Natural killer cell treated with Interleukin-12 subunit alpha and Interleukin-12 subunit beta and Interleukin-15 and Interleukin-18, amount 100 ng/mL, for 72 hours (primary cell): Measurements from ENCODE around the gene CITED2. TPM values are rescaled to one million over a fixed set of nuclear protein-coding genes. Genes with fewer than 3 reads are reported as not detected.
"Not testable (repeated sequence)": the region's sequence is repeated elsewhere in the genome, so short reads cannot be mapped to it uniquely, and the experiment has no call there.

Source experiments
- ATAC-seq, 2 donors: fragments of 150-1000 bp; cut with Tn5 transposase in 1 of 2; sonication (Bioruptor Pico), chemical (Tn5 transposase) in 1 of 2; 2 replicates each; pipeline ENCODE4 v1.10.0; 2021
- DNase-seq: peaks from one replicate; pipeline ENCODE4 v3.0.0; 2022; ENCODE audit warnings: low spot score
- H3K27ac Mint-ChIP-seq, 2 donors: 1 replicate in 1 of 2; 2 replicates in 1 of 2; pipeline ENCODE4 v1.8.0; 2022; ENCODE audit warnings: mixed read lengths in 2 of 2, mild to moderate bottlenecking in 1 of 2, moderate library complexity in 1 of 2
- H3K27me3 Mint-ChIP-seq, 2 donors: 1 replicate in 1 of 2; 2 replicates in 1 of 2; pipeline ENCODE4 v1.8.0; 2022; ENCODE audit warnings: mixed read lengths in 2 of 2
- H3K36me3 Mint-ChIP-seq: one replicate; pipeline ENCODE4 v1.8.0; 2022; ENCODE audit warnings: mixed read lengths
- H3K4me1 Mint-ChIP-seq, 2 donors: 1 replicate in 1 of 2; 2 replicates in 1 of 2; pipeline ENCODE4 v1.8.0; 2022; ENCODE audit warnings: low read depth in 2 of 2, mixed read lengths in 2 of 2, mild to moderate bottlenecking in 1 of 2
- H3K4me3 Mint-ChIP-seq: one replicate; pipeline ENCODE4 v1.8.0; 2022; ENCODE audit warnings: mixed read lengths
- H3K9me3 Mint-ChIP-seq: 2 replicates; pipeline ENCODE4 v1.8.0; 2022; ENCODE audit warnings: mixed read lengths
- total RNA-seq, 2 donors: library from RNA; stranded (reverse); gene quantifications; one replicate each; pipeline ENCODE4 v1.2.3, GENCODE V29; 2022

CITED2 gene, protein sequence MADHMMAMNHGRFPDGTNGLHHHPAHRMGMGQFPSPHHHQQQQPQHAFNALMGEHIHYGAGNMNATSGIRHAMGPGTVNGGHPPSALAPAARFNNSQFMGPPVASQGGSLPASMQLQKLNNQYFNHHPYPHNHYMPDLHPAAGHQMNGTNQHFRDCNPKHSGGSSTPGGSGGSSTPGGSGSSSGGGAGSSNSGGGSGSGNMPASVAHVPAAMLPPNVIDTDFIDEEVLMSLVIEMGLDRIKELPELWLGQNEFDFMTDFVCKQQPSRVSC
- 10 to 100 TPM; 39.0 to 53.5 TPM for total RNA-seq

- peak within 1 kb of the TSS; percentile 99 for H3K4me3 Mint-ChIP-seq
- H3K36me3 Mint-ChIP-seq: peaks cover 7% of the 10 kb centered on the region
- peaks cover 59 to 65% of the 10 kb centered on the region in 2 donors for H3K4me1 Mint-ChIP-seq
- peak; percentile 84 to 88 for ATAC-seq
- DNase-seq: peak; percentile 94
- H3K9me3 Mint-ChIP-seq: no peaks in the 10 kb centered on the region
- peak within 1 kb of the TSS; percentile 94 to 98 for H3K27ac Mint-ChIP-seq
- H3K27me3 Mint-ChIP-seq: no peaks in the 10 kb centered on the region
Observed at GRCh38 chr6:139374357-139375225, at the start of gene CITED2. TSS of gene CITED2 (minus strand) at chr6:139374648. CDS start at chr6:139373944, 704 bp downstream.

DNA sequence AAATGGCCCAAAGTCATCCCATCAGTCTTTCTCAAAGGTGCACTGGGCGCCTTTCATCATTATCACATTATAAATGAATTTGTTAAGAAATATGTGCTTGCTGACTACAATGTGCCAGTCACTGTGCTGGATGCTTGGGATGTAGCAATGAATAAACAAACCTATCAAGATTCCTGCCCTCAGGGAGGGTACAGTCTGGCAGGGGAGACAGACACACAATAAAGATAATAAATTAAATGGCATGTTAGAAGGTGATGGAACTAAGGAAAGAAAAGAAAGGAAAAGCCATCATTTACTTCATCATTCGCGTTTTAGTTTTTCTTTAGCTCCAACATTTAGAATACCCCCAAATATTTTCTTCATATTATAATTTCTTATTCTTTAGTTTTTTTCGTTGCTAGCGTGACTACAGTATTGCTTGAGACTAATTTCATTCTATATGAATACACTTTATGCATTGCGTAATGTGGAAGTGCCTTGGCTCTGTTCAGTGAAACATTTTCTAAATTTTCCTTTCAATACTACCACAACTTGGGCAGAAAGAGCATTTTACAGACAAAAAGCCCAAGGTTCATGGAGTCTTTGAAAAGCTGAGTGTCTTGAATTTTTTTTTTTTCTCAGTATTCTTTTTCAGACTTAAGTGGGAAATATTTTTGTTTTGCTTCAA, 48.7 kb upstream of the CITED2 start:
- H3K27me3 Mint-ChIP-seq: peaks cover 17 to 18% of the 10 kb centered on the region in 2 donors
- no peaks in the 10 kb centered on the region for H3K9me3 Mint-ChIP-seq
- H3K4me3 Mint-ChIP-seq: no peak overlapping the region
- no peak for ATAC-seq
- no peaks in the 10 kb centered on the region for H3K4me1 Mint-ChIP-seq
- H3K27ac Mint-ChIP-seq: no peak overlapping the region
- no peaks in the 10 kb centered on the region for H3K36me3 Mint-ChIP-seq
- no peak for DNase-seq

- no peak overlapping the region for H3K4me3 Mint-ChIP-seq
- no peaks in the 10 kb centered on the region for H3K36me3 Mint-ChIP-seq
- DNase-seq (no peak), ATAC-seq (no peak)
- no peaks in the 10 kb centered on the region for H3K9me3 Mint-ChIP-seq
- H3K27ac Mint-ChIP-seq: no peak overlapping the region
- H3K27me3 Mint-ChIP-seq: peaks cover 18% of the 10 kb centered on the region in 2 donors
- no peaks in the 10 kb centered on the region for H3K4me1 Mint-ChIP-seq
Observed at GRCh38 chr6:139422105-139423036, 47.9 kb upstream of the CITED2 start.

GRCh38 chr6:139418481-139419132, 44.2 kb upstream of the CITED2 start:
- no peaks in the 10 kb centered on the region for H3K4me1 Mint-ChIP-seq
- no peak for ATAC-seq
- DNase-seq: no peak
- H3K4me3 Mint-ChIP-seq: no peak overlapping the region
- peaks cover 11 to 24% of the 10 kb centered on the region in 2 donors for H3K27me3 Mint-ChIP-seq
- no peaks in the 10 kb centered on the region for H3K36me3 Mint-ChIP-seq
- no peak overlapping the region for H3K27ac Mint-ChIP-seq
- H3K9me3 Mint-ChIP-seq: no peaks in the 10 kb centered on the region

GRCh38 chr6:139416146-139416545, 41.7 kb upstream of the CITED2 start:
- no peaks in the 10 kb centered on the region for H3K9me3 Mint-ChIP-seq
- ATAC-seq (no peak), DNase-seq (no peak)
- H3K27ac Mint-ChIP-seq: no peak overlapping the region
- H3K4me3 Mint-ChIP-seq: no peak overlapping the region
- peaks cover 11 to 18% of the 10 kb centered on the region in 2 donors for H3K27me3 Mint-ChIP-seq
- H3K36me3 Mint-ChIP-seq: no peaks in the 10 kb centered on the region
- no peaks in the 10 kb centered on the region for H3K4me1 Mint-ChIP-seq

- Mint-ChIP-seq H3K4me1 (no peaks in the 10 kb centered on the region), H3K27me3 (peaks cover 11 to 18% of the 10 kb centered on the region in 2 donors)
Observed at GRCh38 chr6:139415365-139415764, 40.9 kb upstream of the CITED2 start.

GRCh38 chr6:139412103-139412502, 37.7 kb upstream of the CITED2 start:
- not testable (repeated sequence) for ATAC-seq, H3K27me3 Mint-ChIP-seq, H3K4me1 Mint-ChIP-seq, H3K9me3 Mint-ChIP-seq, H3K36me3 Mint-ChIP-seq, DNase-seq, H3K27ac Mint-ChIP-seq, H3K4me3 Mint-ChIP-seq

More at GRCh38 chr6:139415365-139415764, 40.9 kb upstream of the CITED2 start:
- DNase-seq: no peak
- no peak for ATAC-seq
- H3K9me3 Mint-ChIP-seq: no peaks in the 10 kb centered on the region
- H3K36me3 Mint-ChIP-seq: no peaks in the 10 kb centered on the region
- H3K4me3 Mint-ChIP-seq: no peak overlapping the region
- H3K27ac Mint-ChIP-seq: no peak overlapping the region

DNA sequence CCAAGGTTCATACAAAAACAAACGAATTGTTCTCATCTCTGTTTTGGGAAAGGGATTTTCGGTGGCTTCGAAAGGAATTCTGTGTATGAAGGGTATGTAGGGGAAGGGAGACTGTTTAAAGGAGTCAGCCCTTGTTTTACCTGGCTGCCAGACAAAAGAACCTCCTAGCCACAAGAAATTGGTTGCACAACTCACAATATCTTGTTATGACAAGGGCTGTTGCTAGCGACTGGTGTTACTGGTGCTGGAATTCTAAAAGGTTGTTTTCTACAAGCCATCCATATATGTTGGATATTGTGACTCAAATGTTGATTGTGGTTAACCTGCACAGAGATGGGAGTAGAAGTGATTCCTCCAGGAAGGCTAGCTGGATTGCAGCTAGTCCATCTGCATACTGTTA, 34.6 kb upstream of the CITED2 start:
- Mint-ChIP-seq H3K27ac (no peak overlapping the region), H3K9me3 (no peaks in the 10 kb centered on the region), H3K4me3 (no peak overlapping the region), H3K4me1 (no peaks in the 10 kb centered on the region), H3K36me3 (no peaks in the 10 kb centered on the region), H3K27me3 (no peaks in the 10 kb centered on the region)
- DNase-seq (no peak), ATAC-seq (no peak)

DNA sequence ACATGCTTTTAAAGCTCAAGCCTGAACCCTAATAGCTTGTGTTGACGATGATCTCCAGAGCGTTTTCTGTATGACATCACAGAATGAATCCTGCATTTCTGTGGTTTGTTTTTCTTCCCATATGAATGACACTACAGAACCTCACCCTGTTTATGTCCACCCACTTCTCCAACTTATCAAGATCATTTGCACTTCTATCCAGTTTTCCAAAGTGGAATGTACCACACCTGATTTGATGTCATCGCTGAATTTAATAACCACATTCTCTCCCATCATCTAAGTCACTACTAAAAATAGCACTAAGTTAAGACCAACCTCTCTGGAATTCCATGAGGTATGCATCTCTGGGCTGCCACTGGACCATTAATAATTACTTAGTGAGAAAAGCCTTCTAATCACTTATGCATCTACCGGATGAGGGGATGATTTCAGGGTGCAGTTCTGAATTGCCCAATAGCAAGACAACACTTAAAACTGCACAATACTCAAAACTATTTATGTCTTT, 33.3 kb upstream of the CITED2 start:
- no peaks in the 10 kb centered on the region for H3K36me3 Mint-ChIP-seq
- H3K9me3 Mint-ChIP-seq: no peaks in the 10 kb centered on the region
- ATAC-seq (no peak), DNase-seq (no peak)
- H3K4me1 Mint-ChIP-seq: no peaks in the 10 kb centered on the region
- H3K27ac Mint-ChIP-seq: no peak overlapping the region
- H3K27me3 Mint-ChIP-seq: no peaks in the 10 kb centered on the region
- H3K4me3 Mint-ChIP-seq: no peak overlapping the region

GRCh38 chr6:139406577-139407343, 32.3 kb upstream of the CITED2 start:
- ATAC-seq (no peak), DNase-seq (no peak)
- H3K36me3 Mint-ChIP-seq: no peaks in the 10 kb centered on the region
- no peaks in the 10 kb centered on the region for H3K9me3 Mint-ChIP-seq
- no peak overlapping the region for H3K4me3 Mint-ChIP-seq
- no peak overlapping the region for H3K27ac Mint-ChIP-seq
- no peaks in the 10 kb centered on the region for H3K4me1 Mint-ChIP-seq
- H3K27me3 Mint-ChIP-seq: no peaks in the 10 kb centered on the region

DNA sequence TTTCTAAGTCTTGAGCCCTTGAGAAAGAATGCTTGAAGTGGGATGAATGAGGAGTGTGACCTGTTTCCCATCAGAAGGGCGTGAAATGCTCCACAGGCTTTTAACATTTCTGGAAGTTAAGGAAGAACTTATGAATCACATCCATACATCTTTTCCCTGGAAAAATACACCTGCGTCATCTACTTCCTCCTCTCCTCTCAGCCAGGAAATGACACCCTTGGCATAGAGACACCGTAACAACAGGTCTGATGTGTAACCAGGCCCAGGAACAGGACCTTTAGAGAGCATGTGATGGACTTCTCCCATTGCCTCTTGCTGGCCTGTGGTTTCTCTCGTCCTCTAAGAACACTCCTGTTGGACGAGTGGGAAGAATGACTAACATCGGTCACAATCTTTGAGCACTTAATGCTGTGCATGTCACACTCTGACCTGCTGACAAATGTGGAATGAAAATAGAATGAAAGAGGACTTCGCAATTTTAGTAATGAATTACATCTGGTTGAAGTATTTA, 28.5 kb upstream of the CITED2 start:
- Mint-ChIP-seq H3K27me3 (no peaks in the 10 kb centered on the region), H3K27ac (no peak overlapping the region), H3K36me3 (no peaks in the 10 kb centered on the region), H3K4me1 (no peaks in the 10 kb centered on the region), H3K9me3 (no peaks in the 10 kb centered on the region), H3K4me3 (no peak overlapping the region)
- ATAC-seq: no peak
- no peak for DNase-seq

- DNase-seq (no peak), ATAC-seq (no peak)
- Mint-ChIP-seq H3K36me3 (no peaks in the 10 kb centered on the region), H3K4me1 (no peaks in the 10 kb centered on the region), H3K27me3 (no peaks in the 10 kb centered on the region), H3K9me3 (no peaks in the 10 kb centered on the region), H3K27ac (no peak overlapping the region), H3K4me3 (no peak overlapping the region)
Observed at GRCh38 chr6:139398658-139399057, 24.2 kb upstream of the CITED2 start.
